ENCODE results near the gene PXMP2.
"Not testable (repeated sequence)": the region's sequence is repeated elsewhere in the genome, so short reads cannot be mapped to it uniquely, and the experiment has no call there.

The PXMP2 gene

DNA sequence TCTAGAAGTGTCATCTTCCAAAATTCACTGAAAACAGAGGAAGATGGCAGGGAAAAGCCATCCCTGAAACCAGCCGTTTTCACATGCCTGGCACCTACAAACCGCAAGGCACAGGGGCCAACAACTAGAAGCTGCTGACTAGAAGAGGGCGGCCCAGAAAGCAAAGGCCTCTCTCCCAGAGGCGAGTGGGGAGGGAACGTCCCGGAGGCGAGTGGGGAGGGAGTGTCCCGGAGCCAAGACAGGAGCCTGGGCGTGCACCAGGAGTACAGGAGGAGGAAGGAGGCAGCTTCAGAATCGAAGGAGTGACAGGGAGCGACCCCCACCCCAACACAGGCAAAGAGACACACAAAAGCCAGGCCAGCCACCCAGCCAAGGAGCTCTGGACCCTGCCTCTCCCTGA, 53.3 kb downstream of the PXMP2 start:
- Histone ChIP-seq H3K27me3 (ENCODE audit: insufficient read depth, low read length) (no peaks in the 10 kb centered on the region), H3K27ac (ENCODE audit: low read depth, low read length) (no peak overlapping the region), H3K36me3 (ENCODE audit: insufficient read depth, low read length) (peaks cover 94% of the 10 kb centered on the region), H3K9ac (ENCODE audit: low read depth, low read length) (no peak overlapping the region), H3K9me3 (ENCODE audit: insufficient read depth, low read depth, low read length) (no peaks in the 10 kb centered on the region), H3K4me1 (ENCODE audit: insufficient read depth, low read length) (no peaks in the 10 kb centered on the region), H3K4me3 (ENCODE audit: low read length) (no peak overlapping the region)
- 92% methylated on average over 11 of the region's 11 CpGs for WGBS

DNA sequence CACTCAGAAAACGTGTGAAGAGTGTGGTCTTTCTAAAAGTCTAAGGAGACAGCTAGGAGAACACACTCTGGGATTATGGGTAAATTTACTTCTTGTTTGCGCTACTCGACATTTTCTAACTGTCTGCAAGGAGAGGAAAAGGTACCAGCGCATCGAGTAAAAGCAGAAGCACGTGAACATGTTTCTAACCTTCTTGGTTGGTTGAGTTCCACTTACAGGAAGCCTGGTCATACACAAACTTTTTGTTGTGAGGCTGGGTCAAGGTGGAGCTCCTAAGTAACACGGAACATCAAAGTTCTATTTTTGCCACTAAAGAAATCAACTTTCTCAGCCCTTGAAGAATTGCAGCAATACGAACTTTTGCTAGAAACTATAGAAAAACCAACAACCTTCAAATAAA, 54.2 kb downstream of the PXMP2 start:
- Histone ChIP-seq H3K4me3 (ENCODE audit: low read length) (no peak overlapping the region), H3K27me3 (ENCODE audit: insufficient read depth, low read length) (no peaks in the 10 kb centered on the region), H3K4me1 (ENCODE audit: insufficient read depth, low read length) (no peaks in the 10 kb centered on the region), H3K27ac (ENCODE audit: low read depth, low read length) (no peak overlapping the region), H3K36me3 (ENCODE audit: insufficient read depth, low read length) (peaks cover 95% of the 10 kb centered on the region), H3K9ac (ENCODE audit: low read depth, low read length) (no peak overlapping the region), H3K9me3 (ENCODE audit: insufficient read depth, low read depth, low read length) (no peaks in the 10 kb centered on the region)
- WGBS, result 96% methylated on average over 8 of the region's 8 CpGs

DNA sequence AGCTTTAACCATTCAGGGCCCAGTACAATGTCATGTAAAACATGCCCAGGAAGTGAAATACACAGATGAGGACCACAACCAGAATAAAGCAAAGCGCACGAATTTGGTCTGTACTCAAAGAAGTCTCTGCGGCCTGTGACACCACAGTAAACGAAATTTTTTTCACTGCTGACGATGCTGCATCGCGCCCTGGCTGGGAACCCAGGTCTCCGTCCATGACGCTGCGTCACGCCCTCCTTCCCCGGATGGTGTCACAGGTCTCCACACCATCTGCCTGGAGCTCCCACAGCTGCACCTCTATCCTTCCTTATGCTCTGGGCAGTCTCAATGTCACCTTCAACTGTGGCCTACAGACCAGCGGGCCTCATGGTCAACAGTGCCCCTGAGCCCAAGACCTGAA, 56.4 kb downstream of the PXMP2 start:
- no peaks in the 10 kb centered on the region for H3K4me1 ChIP-seq (ENCODE audit: insufficient read depth, low read length)
- H3K9ac ChIP-seq (ENCODE audit: low read depth, low read length), result no peak overlapping the region
- WGBS, result 94% methylated on average over 13 of the region's 13 CpGs
- no peak overlapping the region for H3K4me3 ChIP-seq (ENCODE audit: low read length)
- no peak overlapping the region for H3K27ac ChIP-seq (ENCODE audit: low read depth, low read length)
- H3K36me3 ChIP-seq (ENCODE audit: insufficient read depth, low read length), result peaks cover 98% of the 10 kb centered on the region
- no peaks in the 10 kb centered on the region for H3K27me3 ChIP-seq (ENCODE audit: insufficient read depth, low read length)
- H3K9me3 ChIP-seq (ENCODE audit: insufficient read depth, low read depth, low read length), result no peaks in the 10 kb centered on the region

DNA sequence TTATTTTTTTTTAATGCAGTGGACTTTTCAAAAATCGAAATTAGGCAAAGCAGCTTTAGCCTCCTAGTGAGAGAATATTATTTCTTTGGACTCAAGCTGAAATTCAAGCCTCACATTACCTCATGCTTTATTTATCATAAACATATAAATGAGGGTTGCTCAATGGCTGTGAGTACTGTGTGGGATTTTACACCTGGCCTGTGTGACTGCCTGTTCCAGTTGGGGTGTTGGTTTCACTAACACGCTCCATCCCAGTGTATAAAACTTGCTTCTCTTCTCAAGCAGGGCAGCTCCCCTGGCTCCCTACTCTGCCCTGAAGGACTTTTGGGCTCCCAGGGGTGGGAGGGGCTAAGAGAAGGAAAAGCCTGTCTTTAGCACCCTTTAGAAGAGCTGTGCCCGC, 59.2 kb downstream of the PXMP2 start:
- Histone ChIP-seq H3K36me3 (ENCODE audit: insufficient read depth, low read length) (peaks cover 98% of the 10 kb centered on the region), H3K9ac (ENCODE audit: low read depth, low read length) (no peak overlapping the region), H3K27ac (ENCODE audit: low read depth, low read length) (no peak overlapping the region), H3K9me3 (ENCODE audit: insufficient read depth, low read depth, low read length) (no peaks in the 10 kb centered on the region), H3K4me1 (ENCODE audit: insufficient read depth, low read length) (no peaks in the 10 kb centered on the region), H3K4me3 (ENCODE audit: low read length) (no peak overlapping the region), H3K27me3 (ENCODE audit: insufficient read depth, low read length) (no peaks in the 10 kb centered on the region)
- WGBS, result 97% methylated on average over 2 of the region's 3 CpGs

DNA sequence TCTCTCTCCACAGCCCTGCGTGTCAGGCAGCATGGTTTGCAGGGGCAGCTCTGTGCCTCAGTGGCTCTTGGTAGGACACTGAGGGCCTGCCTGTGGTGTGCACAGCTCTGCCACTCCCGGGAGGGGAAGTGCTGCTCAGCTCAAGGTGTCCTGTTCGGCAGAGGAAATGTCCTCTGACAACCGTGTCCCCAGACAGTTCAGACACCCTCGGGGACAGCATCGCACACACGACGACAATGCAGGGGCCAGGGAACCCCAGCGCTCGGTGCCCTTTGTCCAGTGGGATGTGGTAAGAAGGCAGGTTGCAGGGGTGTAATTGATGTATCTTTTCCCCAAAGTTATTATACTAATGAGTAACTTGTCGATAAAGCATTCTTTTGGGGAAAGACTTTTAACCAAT, 60.0 kb downstream of the PXMP2 start:
- H3K4me3 ChIP-seq (ENCODE audit: low read length), result no peak overlapping the region
- H3K4me1 ChIP-seq (ENCODE audit: insufficient read depth, low read length), result no peaks in the 10 kb centered on the region
- no peaks in the 10 kb centered on the region for H3K9me3 ChIP-seq (ENCODE audit: insufficient read depth, low read depth, low read length)
- no peaks in the 10 kb centered on the region for H3K27me3 ChIP-seq (ENCODE audit: insufficient read depth, low read length)
- 99% methylated on average over 11 of the region's 11 CpGs for WGBS
- H3K27ac ChIP-seq (ENCODE audit: low read depth, low read length), result no peak overlapping the region
- H3K36me3 ChIP-seq (ENCODE audit: insufficient read depth, low read length), result peaks cover 98% of the 10 kb centered on the region
- no peak overlapping the region for H3K9ac ChIP-seq (ENCODE audit: low read depth, low read length)

DNA sequence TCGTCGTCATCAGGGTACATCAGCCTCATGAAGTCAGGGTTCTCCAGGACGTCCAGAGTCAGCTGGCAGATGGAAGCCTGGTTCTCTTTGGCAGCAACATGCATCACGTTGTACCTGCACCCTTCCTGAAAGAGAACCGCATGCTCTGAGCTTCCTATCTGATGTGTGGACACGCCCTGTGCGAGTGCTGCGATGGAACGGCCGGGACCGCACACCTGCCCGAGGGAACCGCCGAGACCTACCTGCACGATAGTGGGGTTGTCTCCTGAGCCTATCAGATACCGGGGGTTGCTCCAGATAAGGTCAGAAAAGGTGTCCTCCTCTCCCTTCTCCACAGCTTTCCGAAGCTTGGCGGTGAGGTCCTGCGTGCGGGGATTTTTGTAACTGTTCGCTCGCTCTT, 60.5 kb downstream of the PXMP2 start:
- WGBS, result 96% methylated on average over 22 of the region's 22 CpGs
- H3K9me3 ChIP-seq (ENCODE audit: insufficient read depth, low read depth, low read length), result no peaks in the 10 kb centered on the region
- no peak overlapping the region for H3K27ac ChIP-seq (ENCODE audit: low read depth, low read length)
- no peaks in the 10 kb centered on the region for H3K27me3 ChIP-seq (ENCODE audit: insufficient read depth, low read length)
- H3K36me3 ChIP-seq (ENCODE audit: insufficient read depth, low read length), result peaks cover 98% of the 10 kb centered on the region
- H3K9ac ChIP-seq (ENCODE audit: low read depth, low read length), result no peak overlapping the region
- H3K4me3 ChIP-seq (ENCODE audit: low read length), result no peak overlapping the region
- no peaks in the 10 kb centered on the region for H3K4me1 ChIP-seq (ENCODE audit: insufficient read depth, low read length)

DNA sequence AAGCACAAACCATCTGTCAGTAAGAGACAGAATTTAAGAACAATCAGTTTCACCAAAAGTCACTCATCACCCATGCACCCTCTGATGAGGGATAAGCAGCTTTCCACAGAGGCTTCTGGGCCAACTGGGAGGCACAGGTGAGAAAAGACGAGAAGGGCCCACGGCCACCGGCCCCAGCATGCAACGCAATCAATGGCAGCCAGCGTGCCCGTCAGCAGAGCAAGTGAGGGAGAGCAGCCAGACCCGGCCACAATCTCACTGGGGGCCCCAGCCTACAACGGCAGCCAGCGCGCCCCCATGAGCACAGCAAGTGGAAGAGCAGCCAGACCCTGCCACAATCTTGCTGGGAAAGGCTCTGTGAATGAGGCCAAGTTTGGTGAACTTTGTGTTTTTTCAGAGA, 60.9 kb downstream of the PXMP2 start:
- Histone ChIP-seq H3K27ac (ENCODE audit: low read depth, low read length) (no peak overlapping the region), H3K27me3 (ENCODE audit: insufficient read depth, low read length) (no peaks in the 10 kb centered on the region), H3K4me1 (ENCODE audit: insufficient read depth, low read length) (no peaks in the 10 kb centered on the region), H3K36me3 (ENCODE audit: insufficient read depth, low read length) (peaks cover 98% of the 10 kb centered on the region), H3K4me3 (ENCODE audit: low read length) (no peak overlapping the region), H3K9ac (ENCODE audit: low read depth, low read length) (no peak overlapping the region), H3K9me3 (ENCODE audit: insufficient read depth, low read depth, low read length) (no peaks in the 10 kb centered on the region)
- WGBS, result 92% methylated on average over 10 of the region's 10 CpGs

DNA sequence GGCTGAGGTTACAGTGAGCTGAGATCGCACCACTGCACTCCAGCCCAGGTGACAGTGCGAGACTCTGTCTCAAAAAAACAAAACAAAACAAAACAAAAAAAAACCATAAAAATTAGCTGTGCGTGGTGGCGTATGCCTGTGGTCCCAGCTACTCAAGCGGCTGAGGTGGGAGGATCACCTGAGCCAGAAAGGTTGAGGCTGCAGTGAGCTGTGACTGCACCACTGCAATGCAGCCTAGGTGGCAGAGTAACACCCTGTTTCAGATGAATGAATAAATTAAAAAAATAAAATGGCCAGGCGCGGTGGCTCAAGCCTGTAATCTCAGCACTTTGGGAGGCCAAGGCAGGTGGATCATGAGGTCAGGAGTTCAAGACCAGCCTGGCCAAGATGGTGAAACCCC, 66.3 kb downstream of the PXMP2 start:
- H3K4me3 ChIP-seq (ENCODE audit: low read length); H3K27ac ChIP-seq (ENCODE audit: low read depth, low read length); H3K27me3 ChIP-seq (ENCODE audit: insufficient read depth, low read length); H3K4me1 ChIP-seq (ENCODE audit: insufficient read depth, low read length); H3K9me3 ChIP-seq (ENCODE audit: insufficient read depth, low read depth, low read length); H3K9ac ChIP-seq (ENCODE audit: low read depth, low read length): not testable (repeated sequence)
- peaks cover 77% of the 10 kb centered on the region for H3K36me3 ChIP-seq (ENCODE audit: insufficient read depth, low read length)
- WGBS, result over 99% methylated on average over 7 of the region's 7 CpGs

DNA sequence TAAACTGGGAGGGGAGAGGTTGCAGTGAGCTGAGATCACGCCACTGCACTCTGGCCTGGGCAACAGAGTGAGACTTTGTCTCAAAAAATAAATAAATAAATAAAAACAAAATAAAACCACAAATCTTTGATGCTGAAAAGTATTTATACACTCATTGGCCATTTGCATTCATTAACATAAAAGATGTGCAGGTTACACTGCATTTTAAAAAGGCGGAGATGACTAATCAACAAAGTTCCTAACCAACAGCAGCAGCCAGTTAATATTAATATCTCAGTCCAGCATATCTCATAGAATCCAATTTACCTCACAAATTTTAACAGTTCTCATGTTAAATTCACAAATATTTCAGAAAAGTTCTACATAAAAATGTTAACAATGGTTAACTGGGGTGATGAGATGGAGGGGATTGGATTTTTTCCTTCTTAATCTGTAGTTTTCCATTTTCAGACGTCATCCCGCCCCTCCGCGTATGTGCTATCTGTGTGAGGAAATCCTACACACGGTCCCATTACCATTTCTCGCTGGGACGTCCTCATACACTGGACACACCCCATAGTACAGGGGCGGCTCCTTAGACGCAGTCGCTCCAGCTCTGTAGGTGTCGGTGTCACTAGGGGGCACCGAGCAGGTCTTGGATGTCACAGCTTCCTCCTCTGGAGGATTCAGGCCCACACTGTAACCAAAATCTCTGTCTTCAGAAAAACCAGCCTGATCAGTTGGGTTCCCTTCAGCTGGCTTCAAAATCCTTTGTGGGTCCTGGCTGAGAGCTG, 67.0 kb downstream of the PXMP2 start:
- H3K9ac ChIP-seq (ENCODE audit: low read depth, low read length), result no peak overlapping the region
- no peak overlapping the region for H3K27ac ChIP-seq (ENCODE audit: low read depth, low read length)
- 92% methylated on average over 14 of the region's 14 CpGs for WGBS
- no peak overlapping the region for H3K4me3 ChIP-seq (ENCODE audit: low read length)
- peaks cover 74% of the 10 kb centered on the region for H3K36me3 ChIP-seq (ENCODE audit: insufficient read depth, low read length)
- H3K4me1 ChIP-seq (ENCODE audit: insufficient read depth, low read length), result no peaks in the 10 kb centered on the region
- no peaks in the 10 kb centered on the region for H3K9me3 ChIP-seq (ENCODE audit: insufficient read depth, low read depth, low read length)
- no peaks in the 10 kb centered on the region for H3K27me3 ChIP-seq (ENCODE audit: insufficient read depth, low read length)

Measured in HUES64 (cell line).